ENCODE measurements around the gene TTC9C. TPM values are rescaled to one million over a fixed set of nuclear protein-coding genes. Genes with fewer than 3 reads are reported as not detected.
A peak's percentile ranks its signal among the peaks of the same experiment; 100 is the strongest.

The TTC9C gene
- total and polyA plus RNA-seq, 11 donors: 7.4 to 23.5 (median 13.9) TPM

DNA sequence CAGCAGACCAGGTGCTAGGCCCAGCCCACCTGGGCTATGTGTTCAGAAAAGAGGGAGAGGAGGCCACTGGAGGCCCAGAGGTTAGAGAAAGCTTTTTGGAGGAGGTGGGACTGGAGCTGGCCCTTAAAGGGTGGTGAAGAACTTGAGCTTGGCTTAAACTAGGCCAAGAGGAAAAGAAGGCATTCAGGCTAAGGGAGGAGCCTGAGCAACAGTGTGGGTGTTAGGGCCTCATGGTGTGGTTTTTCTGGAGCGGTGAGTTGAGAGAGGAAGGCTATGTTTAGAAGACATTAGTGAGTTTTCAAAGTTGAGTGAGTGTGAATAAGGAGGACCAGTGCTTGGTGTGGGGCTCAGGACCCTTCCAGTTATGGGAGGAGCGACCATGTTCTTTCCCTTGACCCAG is 49.1 kb downstream of the TTC9C start:
- WGBS, 4 donors: 87 to 96% (median 93%) methylated on average over 2 of the region's 2 CpGs
- TF ChIP-seq, protein P1, sequence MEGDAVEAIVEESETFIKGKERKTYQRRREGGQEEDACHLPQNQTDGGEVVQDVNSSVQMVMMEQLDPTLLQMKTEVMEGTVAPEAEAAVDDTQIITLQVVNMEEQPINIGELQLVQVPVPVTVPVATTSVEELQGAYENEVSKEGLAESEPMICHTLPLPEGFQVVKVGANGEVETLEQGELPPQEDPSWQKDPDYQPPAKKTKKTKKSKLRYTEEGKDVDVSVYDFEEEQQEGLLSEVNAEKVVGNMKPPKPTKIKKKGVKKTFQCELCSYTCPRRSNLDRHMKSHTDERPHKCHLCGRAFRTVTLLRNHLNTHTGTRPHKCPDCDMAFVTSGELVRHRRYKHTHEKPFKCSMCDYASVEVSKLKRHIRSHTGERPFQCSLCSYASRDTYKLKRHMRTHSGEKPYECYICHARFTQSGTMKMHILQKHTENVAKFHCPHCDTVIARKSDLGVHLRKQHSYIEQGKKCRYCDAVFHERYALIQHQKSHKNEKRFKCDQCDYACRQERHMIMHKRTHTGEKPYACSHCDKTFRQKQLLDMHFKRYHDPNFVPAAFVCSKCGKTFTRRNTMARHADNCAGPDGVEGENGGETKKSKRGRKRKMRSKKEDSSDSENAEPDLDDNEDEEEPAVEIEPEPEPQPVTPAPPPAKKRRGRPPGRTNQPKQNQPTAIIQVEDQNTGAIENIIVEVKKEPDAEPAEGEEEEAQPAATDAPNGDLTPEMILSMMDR (IDR thresholded peaks at IDR 0.05): no peak
- Histone ChIP-seq H3K27ac (no peak overlapping the region), H3K36me3 (peaks cover 0 to 62% (median 55%) of the 10 kb centered on the region in 9 donors), H3K27me3 (no peaks in the 10 kb centered on the region), H3K9me3 (no peaks in the 10 kb centered on the region), H3K4me1 (peaks cover 0 to 3% (median under 1%) of the 10 kb centered on the region in 12 donors), H3K4me3 (no peak overlapping the region)
- DNase-seq (peak in 1 of 5 donors; percentile 14), ATAC-seq (peak in 1 of 4 donors; percentile 8)
- intact Hi-C loops (cut with DNase I): no loop called here

DNA sequence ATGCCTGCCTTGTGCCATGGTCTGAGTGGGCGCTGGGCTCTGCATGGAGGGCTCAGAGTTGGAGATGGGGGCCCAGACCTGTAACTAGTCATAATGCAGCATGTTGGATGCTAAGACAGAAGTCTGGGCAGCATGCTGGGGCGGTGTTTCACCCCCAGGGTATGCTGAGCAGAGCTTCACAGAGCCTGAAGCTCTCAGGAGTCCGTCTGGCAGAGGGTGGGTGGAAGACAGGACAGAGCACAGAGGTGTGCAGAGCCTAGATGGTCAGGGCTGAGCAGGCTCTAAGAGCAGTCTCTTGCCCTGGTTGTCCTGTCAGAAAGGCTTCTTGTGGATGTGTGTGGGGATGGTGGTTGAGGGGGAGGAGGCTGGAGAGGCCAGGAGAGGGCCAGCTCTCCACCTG is 50.2 kb downstream of the TTC9C start:
- H3K4me3 ChIP-seq: no peak overlapping the region
- H3K27ac ChIP-seq: no peak overlapping the region
- TF ChIP-seq POLR2A (IDR thresholded peaks at IDR 0.05): no peak
- WGBS, 4 donors: 89 to 94% (median 92%) methylated on average over 3 of the region's 3 CpGs
- H3K4me1 ChIP-seq: no peaks in the 10 kb centered on the region
- peaks cover 0 to 69% (median 63%) of the 10 kb centered on the region in 9 donors for H3K36me3 ChIP-seq
- peak in 1 of 4 donors; percentile 21 for ATAC-seq
- peak in 1 of 5 donors; percentile 10 for DNase-seq
- no peaks in the 10 kb centered on the region for H3K27me3 ChIP-seq
- no peaks in the 10 kb centered on the region for H3K9me3 ChIP-seq
- intact Hi-C loops (cut with DNase I): no loop called here

DNA sequence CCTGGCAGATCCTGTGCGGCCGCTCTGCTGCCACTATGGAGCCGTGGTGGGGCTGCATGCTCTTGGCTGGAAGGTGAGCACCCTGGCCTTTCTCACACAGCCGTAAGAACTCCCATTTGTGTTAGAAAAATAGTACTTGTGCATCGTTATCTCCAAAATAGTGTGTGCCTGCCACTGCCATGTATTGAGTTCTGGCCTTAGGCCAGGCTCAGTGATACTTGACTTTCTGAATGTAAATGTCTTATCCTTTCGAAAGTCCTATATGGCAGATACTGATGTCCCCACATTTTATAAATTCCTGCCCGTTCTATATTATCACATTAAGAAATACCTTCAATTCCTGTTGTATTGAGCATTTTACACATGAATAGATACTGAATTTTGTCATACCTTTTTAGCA is 54.5 kb downstream of the TTC9C start:
- peak in 1 of 5 donors; percentile 27 for DNase-seq
- Histone ChIP-seq H3K27me3 (no peaks in the 10 kb centered on the region), H3K4me1 (peaks cover 6 to 13% (median 10%) of the 10 kb centered on the region in 12 donors), H3K36me3 (peaks cover 0 to 58% (median 41%) of the 10 kb centered on the region in 9 donors), H3K9me3 (no peaks in the 10 kb centered on the region), H3K27ac (no peak overlapping the region), H3K4me3 (no peak overlapping the region)
- no peak for ATAC-seq
- intact Hi-C loops (cut with DNase I): no loop called here
- TF ChIP-seq, protein P1 (IDR thresholded peaks at IDR 0.05): no peak
- 87 to 98% (median 89%) methylated on average over 7 of the region's 7 CpGs for WGBS, 4 donors

DNA sequence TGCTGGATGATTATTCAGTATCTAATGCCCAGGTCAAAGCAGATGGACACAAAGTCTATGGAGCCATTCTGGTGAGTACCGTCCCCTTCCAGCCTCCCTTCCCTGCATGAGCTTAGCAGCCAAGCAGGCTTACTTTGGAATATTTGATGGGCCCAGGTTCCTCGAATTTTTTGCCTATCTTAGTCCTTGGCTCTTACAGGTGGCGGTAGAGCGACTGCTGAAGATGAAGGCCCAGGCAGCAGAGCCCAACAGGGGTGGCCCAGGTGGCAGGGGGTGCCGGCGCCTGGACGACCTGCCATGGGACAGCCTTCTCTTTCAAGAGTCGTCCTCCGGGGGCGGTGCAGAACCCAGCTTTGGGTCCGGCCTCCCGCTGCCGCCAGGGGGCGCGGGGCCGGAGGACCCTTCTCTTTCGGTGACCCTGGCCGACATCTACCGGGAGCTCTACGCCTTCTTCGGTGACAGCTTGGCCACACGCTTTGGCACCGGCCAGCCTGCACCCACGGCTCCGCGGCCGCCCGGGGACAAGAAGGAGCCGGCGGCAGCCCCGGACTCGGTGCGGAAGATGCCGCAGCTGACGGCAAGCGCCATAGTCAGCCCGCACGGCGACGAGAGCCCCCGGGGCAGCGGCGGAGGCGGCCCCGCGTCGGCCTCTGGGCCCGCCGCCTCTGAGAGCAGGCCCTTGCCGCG is 58.2 kb downstream of the TTC9C start:
- Histone ChIP-seq H3K4me1 (peaks cover 6 to 49% (median 41%) of the 10 kb centered on the region in 12 donors), H3K36me3 (peaks cover 0 to 50% (median 35%) of the 10 kb centered on the region in 9 donors)

More for the DNA sequence above, 58.2 kb downstream of the TTC9C start:
- peak; percentile 90 to 93 (median 91) for DNase-seq
- ATAC-seq: peak; percentile 55 to 85 (median 84)
- Histone ChIP-seq H3K9me3 (no peaks in the 10 kb centered on the region), H3K4me3 (peak overlapping the region; percentile 83 to 100 (median 92)), H3K27ac (peak overlapping the region; percentile 88 to 100 (median 98)), H3K27me3 (no peaks in the 10 kb centered on the region)
- intact Hi-C loops (cut with DNase I): loop anchor here (1.0 to 5.0 kb wide), 10 partner anchors 16 to 96 kb away; partner anchors contain the start of genes NXF1 (in 1 of the 10), SLC3A2 (in 1 of the 10), STX5 (in 1 of the 10) and TAF6L (in 1 of the 10)
- 1% methylated on average over 21 to 51 of the region's 51 CpGs for WGBS, 4 donors
- TF ChIP-seq, protein P1 (IDR thresholded peaks at IDR 0.05): peak in 11 of 12 donors; percentile 92 to 98 (median 94)
- TF ChIP-seq POLR2A (IDR thresholded peaks at IDR 0.05): no peak
